NCI-H2227 treated with DMSO at 0.1 percent for 48 hours (cell line): Measurements from ENCODE around the gene OR4L1.
"Not testable (repeated sequence)": the region's sequence is repeated elsewhere in the genome, so short reads cannot be mapped to it uniquely, and the experiment has no call there.

Experiments used
- DNase-seq: peaks from one replicate; lab custom pipeline; 2025; lab: John Stamatoyannopoulos, UW

OR4L1 gene, protein sequence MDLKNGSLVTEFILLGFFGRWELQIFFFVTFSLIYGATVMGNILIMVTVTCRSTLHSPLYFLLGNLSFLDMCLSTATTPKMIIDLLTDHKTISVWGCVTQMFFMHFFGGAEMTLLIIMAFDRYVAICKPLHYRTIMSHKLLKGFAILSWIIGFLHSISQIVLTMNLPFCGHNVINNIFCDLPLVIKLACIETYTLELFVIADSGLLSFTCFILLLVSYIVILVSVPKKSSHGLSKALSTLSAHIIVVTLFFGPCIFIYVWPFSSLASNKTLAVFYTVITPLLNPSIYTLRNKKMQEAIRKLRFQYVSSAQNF

GRCh38 chr14:20059745-20060144 lies at the start of gene OR4L1:
Gene OR4L1, plus strand, starts transcription at chr14:20060045. Its CDS starts 0 bp downstream, at chr14:20060045.
- no peak for DNase-seq

DNA sequence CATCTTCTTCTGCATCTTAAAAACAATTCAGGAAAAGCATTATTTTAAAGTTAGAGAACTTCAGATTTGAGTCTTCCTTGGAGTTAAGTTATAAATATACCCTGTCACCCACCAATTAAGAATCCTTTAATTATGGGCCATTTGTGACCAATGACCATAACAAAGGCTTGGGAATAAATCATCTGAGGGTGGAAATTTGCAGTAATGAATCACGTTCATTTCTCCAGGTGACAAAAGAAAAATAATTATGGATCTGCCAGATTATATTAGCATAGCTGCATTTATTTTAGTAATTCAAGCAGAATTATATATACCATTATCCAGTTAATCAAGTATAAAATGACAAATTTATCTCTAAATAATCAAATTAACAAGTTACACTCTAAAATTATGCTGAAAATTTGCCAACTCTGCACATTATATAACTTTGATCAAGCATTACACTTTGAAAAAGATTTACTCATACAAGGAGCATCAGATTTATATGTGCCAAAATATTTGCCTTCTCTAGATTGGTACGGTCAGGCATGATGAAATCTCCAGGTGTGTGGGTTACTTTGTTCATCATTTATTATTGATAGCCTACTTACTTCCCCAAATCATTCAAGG lies 40.5 kb upstream of the OR4L1 start, which contains the start of gene OR4K14:
Gene OR4K14 (minus strand): TSS at position 51 of the 609 bp plus-strand sequence. CDS start 4,114 bp downstream, outside the sequence.
- no peak for DNase-seq

- DNase-seq, result no peak
Observed at GRCh38 chr14:20031058-20031457, 28.8 kb upstream of the OR4L1 start.

DNA sequence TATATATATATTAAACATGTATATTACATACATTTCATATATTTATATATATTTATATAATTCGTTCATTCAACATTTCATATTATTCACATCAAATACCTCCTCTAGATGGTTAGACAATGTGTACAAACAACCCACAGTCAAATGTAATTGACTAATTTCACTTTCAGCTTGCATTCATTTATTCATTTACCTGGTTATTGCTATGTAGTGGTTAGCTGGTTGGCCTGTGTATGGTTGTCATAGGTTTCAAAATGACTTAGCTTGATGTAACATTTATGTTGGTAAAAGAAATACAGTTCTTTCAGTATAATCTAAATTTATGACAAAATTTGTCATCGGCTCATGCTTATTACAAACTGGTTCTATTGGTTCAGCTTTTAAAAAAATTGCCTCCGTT lies 24.4 kb upstream of the OR4L1 start:
- no peak for DNase-seq

DNA sequence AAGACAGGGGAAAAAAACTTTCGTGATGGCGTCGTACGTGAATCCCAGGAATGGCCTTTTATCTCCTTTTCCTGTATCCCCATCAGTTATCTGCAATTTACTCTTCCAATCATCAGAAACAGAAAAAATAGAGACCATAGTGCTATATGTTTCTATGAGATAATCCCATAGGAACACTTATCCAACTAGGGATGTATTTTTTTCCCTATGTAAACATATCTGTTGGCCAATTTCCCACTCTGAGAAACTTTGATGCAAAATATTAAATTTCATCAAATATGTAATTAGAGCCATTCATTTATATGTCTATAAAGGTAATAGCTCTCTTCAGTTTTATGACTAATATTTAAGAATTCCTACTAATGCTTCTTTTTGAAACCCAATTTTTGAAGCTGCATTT lies 23.9 kb upstream of the OR4L1 start, which contains the start of gene OR4K13:
Gene OR4K13 (minus strand): TSS at position 101 of the 400 bp plus-strand sequence. CDS start 1,280 bp downstream, outside the sequence.
- DNase-seq, result no peak

- no peak for DNase-seq
Observed at GRCh38 chr14:20044243-20044642, 15.6 kb upstream of the OR4L1 start.

GRCh38 chr14:20048202-20048601 lies 11.6 kb upstream of the OR4L1 start:
- no peak for DNase-seq

- no peak for DNase-seq
Observed at GRCh38 chr14:20092050-20092449, 32.2 kb downstream of the OR4L1 start.

GRCh38 chr14:20093442-20093841 lies 33.6 kb downstream of the OR4L1 start:
- no peak for DNase-seq

DNA sequence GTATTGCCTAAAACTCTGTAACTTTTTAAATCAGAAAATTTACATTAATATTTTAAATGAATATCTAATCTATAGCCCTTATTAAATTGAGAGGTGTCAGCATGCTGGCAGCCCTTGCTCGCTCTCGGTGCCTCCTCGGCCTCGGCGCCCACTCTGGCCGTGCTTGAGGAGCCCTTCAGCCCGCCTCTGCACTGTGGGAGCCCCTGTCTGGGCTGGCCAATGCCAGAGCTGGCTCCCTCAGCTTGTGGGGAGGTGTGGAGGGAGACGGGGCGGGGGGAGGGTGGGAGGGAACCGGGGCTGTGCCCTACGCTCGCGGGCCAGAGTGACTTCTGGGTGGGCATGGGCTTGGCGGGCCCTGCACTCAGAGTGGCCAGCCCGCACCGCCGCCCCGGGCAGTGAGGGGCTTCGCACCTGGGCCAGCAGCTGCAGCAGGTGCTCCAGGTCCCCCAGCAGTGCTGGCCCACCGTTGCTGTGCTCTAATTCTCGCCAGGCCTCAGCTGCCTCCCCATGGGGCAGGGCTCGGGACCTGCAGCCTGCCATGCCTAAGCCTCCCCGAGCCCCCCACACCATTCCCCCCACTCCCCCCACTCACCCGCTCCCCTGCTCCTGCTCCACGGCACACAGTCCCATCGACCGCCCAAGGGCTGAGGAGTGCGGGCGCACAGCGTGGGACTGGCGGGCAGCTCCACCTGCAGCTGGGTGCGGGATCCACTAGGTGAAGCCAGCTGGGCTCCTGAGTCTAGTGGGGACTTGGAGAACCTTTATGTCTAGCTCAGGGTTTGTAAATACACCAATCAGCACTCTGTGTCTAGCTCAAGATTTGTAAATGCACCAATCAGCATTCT lies 39.3 kb downstream of the OR4L1 start:
- not testable (repeated sequence) for DNase-seq

- no peak for DNase-seq
Observed at GRCh38 chr14:20110438-20110837, 50.6 kb downstream of the OR4L1 start, which contains the start of gene OR4K17. Gene OR4K17, plus strand, starts transcription at chr14:20110739. Its CDS starts 6,761 bp downstream, at chr14:20117500.
